Cerebellar nuclear complex (tissue), 1 donor: Measurements from ENCODE around the gene CNTN1.

Source experiments
- DNase-seq, 2 experiments: peaks; one replicate each; lab custom pipeline; 2025; lab: John Stamatoyannopoulos, UW

CNTN1 gene

GRCh38 chr12:40691913-40692764, at the start of gene CNTN1:
Gene CNTN1, plus strand, starts transcription at chr12:40692439.
- DNase-seq = peak; percentile 84 to 86

- DNase-seq = no peak
Observed at GRCh38 chr12:40643506-40643905, 48.7 kb upstream of the CNTN1 start.

GRCh38 chr12:40643976-40644375, 48.3 kb upstream of the CNTN1 start:
- no peak for DNase-seq

GRCh38 chr12:40644708-40645107, 47.5 kb upstream of the CNTN1 start:
- DNase-seq = no peak

GRCh38 chr12:40645361-40645760, 46.9 kb upstream of the CNTN1 start:
- peak in 1 of 2 experiments; percentile 20 for DNase-seq

GRCh38 chr12:40646456-40646855, 45.8 kb upstream of the CNTN1 start:
- no peak for DNase-seq

GRCh38 chr12:40646911-40647310, 45.3 kb upstream of the CNTN1 start:
- DNase-seq = peak; percentile 20 to 24

- DNase-seq = no peak
Observed at GRCh38 chr12:40647651-40648050, 44.6 kb upstream of the CNTN1 start.

GRCh38 chr12:40648519-40648918, 43.7 kb upstream of the CNTN1 start:
- DNase-seq = no peak

GRCh38 chr12:40650038-40650704, 42.1 kb upstream of the CNTN1 start:
- DNase-seq = no peak

- peak in 1 of 2 experiments; percentile 6 for DNase-seq
Observed at GRCh38 chr12:40655451-40655850, 36.8 kb upstream of the CNTN1 start.

- no peak for DNase-seq
Observed at GRCh38 chr12:40662366-40662765, 29.9 kb upstream of the CNTN1 start.

- no peak for DNase-seq
Observed at GRCh38 chr12:40663781-40664180, 28.5 kb upstream of the CNTN1 start.

GRCh38 chr12:40668099-40668529, 24.1 kb upstream of the CNTN1 start:
- DNase-seq = no peak

- no peak for DNase-seq
Observed at GRCh38 chr12:40672741-40673271, 19.4 kb upstream of the CNTN1 start.

GRCh38 chr12:40681148-40681547, 11.1 kb upstream of the CNTN1 start:
- DNase-seq = no peak

GRCh38 chr12:40684986-40685385, 7.3 kb upstream of the CNTN1 start:
- peak in 1 of 2 experiments; percentile 24 for DNase-seq

GRCh38 chr12:40688085-40688725, 4.0 kb upstream of the CNTN1 start:
- no peak for DNase-seq

GRCh38 chr12:40689576-40689975, 2.7 kb upstream of the CNTN1 start:
- DNase-seq = no peak

GRCh38 chr12:40692765-40693206, 547 bp downstream of the CNTN1 start:
- DNase-seq = no peak

GRCh38 chr12:40693207-40693821, 1.1 kb downstream of the CNTN1 start:
- peak; percentile 84 to 90 for DNase-seq
